Left forelimb (tissue), 1 donor: Measurements from ENCODE around the gene CCDC88C.
"Not testable (repeated sequence)": the region's sequence is repeated elsewhere in the genome, so short reads cannot be mapped to it uniquely, and the experiment has no call there.

Source experiments
- DNase-seq: peaks from one replicate; pipeline ENCODE4 v3.0.0-alpha.2; 2018; ENCODE audit warnings: low spot score

The CCDC88C gene

GRCh38 chr14:91269076-91269991 is 148.3 kb downstream of the CCDC88C start:
- no peak for DNase-seq

GRCh38 chr14:91267965-91268437 is 149.6 kb downstream of the CCDC88C start:
- no peak for DNase-seq

GRCh38 chr14:91266276-91266675 is 151.3 kb downstream of the CCDC88C start:
- not testable (repeated sequence) for DNase-seq

- no peak for DNase-seq
Observed at GRCh38 chr14:91265404-91265803, 152.2 kb downstream of the CCDC88C start.

- no peak for DNase-seq
Observed at GRCh38 chr14:91264151-91265150, 153.2 kb downstream of the CCDC88C start.

- DNase-seq, result no peak
Observed at GRCh38 chr14:91263329-91263728, 154.3 kb downstream of the CCDC88C start.

- DNase-seq, result no peak
Observed at GRCh38 chr14:91261986-91262549, 155.6 kb downstream of the CCDC88C start.

- DNase-seq, result no peak
Observed at GRCh38 chr14:91261115-91261514, 156.5 kb downstream of the CCDC88C start.

GRCh38 chr14:91258876-91259275 is 158.7 kb downstream of the CCDC88C start:
- no peak for DNase-seq

GRCh38 chr14:91258011-91258618 is 159.5 kb downstream of the CCDC88C start:
- DNase-seq, result no peak

- no peak for DNase-seq
Observed at GRCh38 chr14:91257328-91258010, 160.2 kb downstream of the CCDC88C start.

GRCh38 chr14:91256661-91257060 is 161.0 kb downstream of the CCDC88C start:
- DNase-seq, result no peak

GRCh38 chr14:91255026-91255695 is 162.5 kb downstream of the CCDC88C start:
- DNase-seq, result no peak

GRCh38 chr14:91254461-91254860 is 163.2 kb downstream of the CCDC88C start:
- DNase-seq, result no peak

- no peak for DNase-seq
Observed at GRCh38 chr14:91253795-91254323, 163.8 kb downstream of the CCDC88C start.

- no peak for DNase-seq
Observed at GRCh38 chr14:91252871-91253794, 164.5 kb downstream of the CCDC88C start.

- no peak for DNase-seq
Observed at GRCh38 chr14:91250912-91251311, 166.7 kb downstream of the CCDC88C start.

- no peak for DNase-seq
Observed at GRCh38 chr14:91249841-91250616, 167.6 kb downstream of the CCDC88C start.
